Kidney (tissue), 14 donors: ENCODE results near the gene TAX1BP3. TPM values are rescaled to one million over a fixed set of nuclear protein-coding genes. Genes with fewer than 3 reads are reported as not detected.
A peak's percentile ranks its signal among the peaks of the same experiment; 100 is the strongest.

ENCODE experiments used
- DNase-seq, 5 donors: peaks; one replicate each; pipeline ENCODE4 v3.0.0-alpha.2; 2013 to 2020
- FAIRE-seq: peaks from 2 replicates; lab custom pipeline; 2012; peaks lifted over from hg19 to GRCh38; lab: Jason Lieb, UNC
- H3K27ac ChIP-seq, 2 donors: one replicate each; pipeline ENCODE4 v1.7.0; 2013; ENCODE audit warnings: low read depth in 2 of 2, low read length in 2 of 2, inconsistent platforms in 1 of 2
- H3K27me3 ChIP-seq: one replicate; pipeline ENCODE4 v1.7.1; 2013; ENCODE audit warnings: low read length, inconsistent platforms; ENCODE audit not compliant: control insufficient read depth, insufficient read depth
- H3K36me3 ChIP-seq, 3 donors: one replicate each; pipeline versions ENCODE4 v1.7.0 to v1.7.1; 2013; ENCODE audit warnings: low read length in 3 of 3, control low read depth in 1 of 3, inconsistent platforms in 1 of 3; ENCODE audit not compliant: insufficient read depth in 3 of 3, control insufficient read depth in 2 of 3
- H3K4me1 ChIP-seq, 3 donors: one replicate each; pipeline versions ENCODE4 v1.7.0 to v1.7.1; 2013; ENCODE audit warnings: low read length in 3 of 3, inconsistent platforms in 1 of 3, low read depth in 1 of 3; ENCODE audit not compliant: control insufficient read depth in 2 of 3, insufficient read depth in 2 of 3
- H3K4me3 ChIP-seq, 3 donors: one replicate each; pipeline versions ENCODE4 v1.7.0 to v1.8.1; 2013; ENCODE audit warnings: low read length in 3 of 3, control low read depth in 1 of 3, inconsistent platforms in 1 of 3
- H3K9ac ChIP-seq, 3 donors: one replicate each; pipeline versions ENCODE4 v1.7.0 to v1.7.1; 2013; ENCODE audit warnings: low read length in 3 of 3, control low read depth in 1 of 3, inconsistent platforms in 1 of 3
- H3K9me3 ChIP-seq, 3 donors: one replicate each; pipeline versions ENCODE4 v1.7.0 to v1.7.1; 2013; ENCODE audit warnings: low read length in 3 of 3, control low read depth in 1 of 3, inconsistent platforms in 1 of 3; ENCODE audit not compliant: control insufficient read depth in 2 of 3, insufficient read depth in 1 of 3
- intact Hi-C: fragments of 100-400 bp; cut with DNase I; formaldehyde crosslinking; loops from one replicate; pipeline ENCODE4 v1.11.1; 2022
- polyA plus RNA-seq: library from polyadenylated mRNA; stranded (reverse); fragments of 350-450 nt; fragmentation: Illumina TruSeq; extraction: RNeasy Lipid Tissue Mini Kit (QIAGEN cat#74804); gene quantifications from one replicate; pipeline ENCODE4 v1.2.3, GENCODE V29; 2014; ENCODE audit warnings: low read depth, low replicate concordance; ENCODE audit not compliant: insufficient read depth
- total RNA-seq: library from RNA; stranded (reverse); fragmentation: NEBNext Ultra II Directional; extraction: Animal tissue kit (Norgen Biotek cat#: 25700); gene quantifications from one replicate; pipeline ENCODE4 v1.2.1, GENCODE V29; 2021
- TF ChIP-seq, protein P1 (sequence below): IDR thresholded peaks from 3 replicates; pipeline ENCODE4 v1.5.1; 2012; ENCODE audit warnings: mild to moderate bottlenecking, moderate library complexity, borderline replicate concordance; ENCODE audit not compliant: insufficient read depth; ENCODE audit errors: extremely low read depth
- donor health status: control.
- donor health status: control.
- donor health status: control.
- donor health status: control.
- donor health status: control.
- donor health status: DM: yes; HTN: yes; CAD: no.
- donor health status: Normal renal cell carcinoma (clear cell type).

The TAX1BP3 gene
- total and polyA plus RNA-seq, 2 donors from 2014 or later: 128 to 158 TPM

DNA sequence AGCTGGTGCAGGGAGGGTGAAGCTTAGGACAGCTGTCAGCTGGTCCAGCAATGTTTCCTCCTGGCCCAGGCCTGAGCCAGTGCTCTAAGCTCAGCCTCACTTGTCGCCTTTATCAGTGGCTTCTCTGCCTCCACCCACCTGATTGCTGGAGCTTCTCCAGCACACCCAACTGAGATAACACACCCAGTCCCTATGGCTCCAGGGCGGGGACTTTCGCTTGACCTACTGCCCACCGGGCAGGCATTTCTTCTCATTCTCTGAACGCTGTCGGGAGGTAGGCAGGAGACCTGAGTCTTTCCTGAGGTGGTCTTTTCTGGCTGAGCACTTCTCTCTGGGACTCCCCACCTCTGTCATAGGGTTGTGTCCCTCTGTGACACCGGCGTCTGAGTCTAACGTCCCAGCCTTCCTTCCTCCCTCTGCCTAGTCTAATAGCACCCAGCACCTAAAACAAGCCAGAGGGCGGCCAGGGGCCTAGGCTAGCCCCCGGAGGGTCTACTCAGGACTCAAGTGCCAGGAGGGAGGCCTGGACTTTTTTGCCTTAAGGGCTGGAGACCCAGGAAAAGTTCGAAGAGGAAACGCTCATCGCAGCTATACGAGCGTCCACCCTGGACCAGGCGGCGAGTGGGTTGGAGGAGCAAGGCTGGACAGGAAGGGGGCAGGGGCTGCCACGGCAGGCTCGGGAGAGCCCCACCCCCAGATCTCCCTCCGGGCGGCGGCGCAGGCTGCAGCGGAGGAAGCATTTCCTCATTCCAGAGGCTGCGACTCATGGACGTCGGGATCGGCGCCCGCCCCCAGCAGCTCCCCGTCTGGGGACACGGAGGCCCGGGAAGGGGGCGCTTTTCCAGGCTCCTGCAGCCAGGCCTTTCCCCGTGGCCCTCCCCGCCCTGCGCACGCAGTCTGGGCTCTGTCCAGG is 756 bp downstream of the TAX1BP3 start:
- DNase-seq (peak; percentile 90 to 98 (median 94)), FAIRE-seq (no peak)
- Histone ChIP-seq H3K36me3 (peaks cover 0 to 7% (median 7%) of the 10 kb centered on the region in 3 donors), H3K4me1 (peaks cover 0 to 19% (median 7%) of the 10 kb centered on the region in 3 donors), H3K9me3 (no peaks in the 10 kb centered on the region), H3K27ac (peak overlapping the region; percentile 96 to 99), H3K4me3 (peak overlapping the region; percentile 69 to 85 (median 71)), H3K9ac (peak overlapping the region; percentile 44 to 84 (median 78)), H3K27me3 (no peaks in the 10 kb centered on the region)
- TF ChIP-seq, protein P1, sequence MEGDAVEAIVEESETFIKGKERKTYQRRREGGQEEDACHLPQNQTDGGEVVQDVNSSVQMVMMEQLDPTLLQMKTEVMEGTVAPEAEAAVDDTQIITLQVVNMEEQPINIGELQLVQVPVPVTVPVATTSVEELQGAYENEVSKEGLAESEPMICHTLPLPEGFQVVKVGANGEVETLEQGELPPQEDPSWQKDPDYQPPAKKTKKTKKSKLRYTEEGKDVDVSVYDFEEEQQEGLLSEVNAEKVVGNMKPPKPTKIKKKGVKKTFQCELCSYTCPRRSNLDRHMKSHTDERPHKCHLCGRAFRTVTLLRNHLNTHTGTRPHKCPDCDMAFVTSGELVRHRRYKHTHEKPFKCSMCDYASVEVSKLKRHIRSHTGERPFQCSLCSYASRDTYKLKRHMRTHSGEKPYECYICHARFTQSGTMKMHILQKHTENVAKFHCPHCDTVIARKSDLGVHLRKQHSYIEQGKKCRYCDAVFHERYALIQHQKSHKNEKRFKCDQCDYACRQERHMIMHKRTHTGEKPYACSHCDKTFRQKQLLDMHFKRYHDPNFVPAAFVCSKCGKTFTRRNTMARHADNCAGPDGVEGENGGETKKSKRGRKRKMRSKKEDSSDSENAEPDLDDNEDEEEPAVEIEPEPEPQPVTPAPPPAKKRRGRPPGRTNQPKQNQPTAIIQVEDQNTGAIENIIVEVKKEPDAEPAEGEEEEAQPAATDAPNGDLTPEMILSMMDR: no peak
- intact Hi-C loops: no loop called here

DNA sequence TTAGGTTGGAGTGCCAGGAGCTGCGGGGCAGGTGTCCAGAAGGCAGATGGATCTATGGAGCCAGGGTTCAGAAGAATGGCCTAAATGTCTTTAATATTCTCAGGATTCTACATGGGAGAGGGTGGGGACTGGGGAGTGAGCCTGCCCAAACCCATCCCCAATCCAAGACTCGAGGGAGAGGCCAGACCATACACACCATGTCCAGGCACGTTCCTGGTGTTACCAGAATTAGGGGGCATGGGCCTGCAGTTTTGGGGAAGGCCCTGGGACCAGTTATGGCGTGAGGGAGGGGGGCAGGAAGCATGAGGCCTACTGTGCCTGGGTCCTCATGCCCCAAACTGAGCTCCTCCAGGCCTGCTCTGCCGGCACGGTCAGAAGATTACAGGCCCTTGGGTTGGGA is 1.9 kb downstream of the TAX1BP3 start:
- intact Hi-C loops: no loop called here
- no peaks in the 10 kb centered on the region for H3K9me3 ChIP-seq
- no peak for DNase-seq
- no peak for FAIRE-seq
- H3K27me3 ChIP-seq: no peaks in the 10 kb centered on the region
- peak overlapping the region in 1 of 3 donors; percentile 40 for H3K9ac ChIP-seq
- no peak overlapping the region for H3K27ac ChIP-seq
- TF ChIP-seq, protein P1: no peak
- H3K4me3 ChIP-seq: no peak overlapping the region
- H3K36me3 ChIP-seq: peaks cover 0 to 7% (median 7%) of the 10 kb centered on the region in 3 donors
- peaks cover 0 to 19% (median 7%) of the 10 kb centered on the region in 3 donors for H3K4me1 ChIP-seq

DNA sequence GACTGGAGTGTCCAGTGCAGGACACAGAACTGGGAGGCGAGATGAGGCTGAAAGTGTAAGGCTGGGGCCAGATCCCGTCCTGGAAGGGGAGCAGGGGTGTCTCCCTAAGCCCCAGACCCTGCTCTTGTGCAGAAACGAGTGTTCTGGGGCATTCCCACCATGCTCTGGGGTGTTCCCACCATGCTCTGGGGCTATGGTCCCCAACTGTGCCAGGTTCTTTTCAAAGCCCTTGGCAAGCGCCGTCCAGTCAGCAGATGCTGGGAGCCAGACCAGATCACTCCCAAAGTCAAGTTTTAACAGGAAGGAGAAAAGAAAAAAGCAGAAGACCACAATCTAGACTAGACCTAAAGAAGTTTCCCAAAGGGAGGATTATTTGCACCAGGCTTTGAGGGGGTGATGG is 2.5 kb downstream of the TAX1BP3 start:
- no peak for DNase-seq
- FAIRE-seq: no peak
- intact Hi-C loops: no loop called here
- peaks cover 0 to 25% (median 14%) of the 10 kb centered on the region in 3 donors for H3K4me1 ChIP-seq
- no peaks in the 10 kb centered on the region for H3K9me3 ChIP-seq
- TF ChIP-seq, protein P1: no peak
- H3K4me3 ChIP-seq: no peak overlapping the region
- no peaks in the 10 kb centered on the region for H3K27me3 ChIP-seq
- H3K9ac ChIP-seq: no peak overlapping the region
- peaks cover 0 to 9% (median 7%) of the 10 kb centered on the region in 3 donors for H3K36me3 ChIP-seq
- no peak overlapping the region for H3K27ac ChIP-seq
